ACHN (cell line): ENCODE measurements around the gene PXDN.

ENCODE experiments used
- DNase-seq: peaks from one replicate; pipeline ENCODE4 v3.0.0-alpha.2; 2015
- in situ Hi-C: cut with HindIII; loops from 2 replicates; pipeline ENCODE4 v1.10.0; 2017; ENCODE audit warnings: low sequenced_read_pairs, low pct_ligation_motif_present, low pct_unique_long_range_greater_than_20kb

PXDN gene

DNA sequence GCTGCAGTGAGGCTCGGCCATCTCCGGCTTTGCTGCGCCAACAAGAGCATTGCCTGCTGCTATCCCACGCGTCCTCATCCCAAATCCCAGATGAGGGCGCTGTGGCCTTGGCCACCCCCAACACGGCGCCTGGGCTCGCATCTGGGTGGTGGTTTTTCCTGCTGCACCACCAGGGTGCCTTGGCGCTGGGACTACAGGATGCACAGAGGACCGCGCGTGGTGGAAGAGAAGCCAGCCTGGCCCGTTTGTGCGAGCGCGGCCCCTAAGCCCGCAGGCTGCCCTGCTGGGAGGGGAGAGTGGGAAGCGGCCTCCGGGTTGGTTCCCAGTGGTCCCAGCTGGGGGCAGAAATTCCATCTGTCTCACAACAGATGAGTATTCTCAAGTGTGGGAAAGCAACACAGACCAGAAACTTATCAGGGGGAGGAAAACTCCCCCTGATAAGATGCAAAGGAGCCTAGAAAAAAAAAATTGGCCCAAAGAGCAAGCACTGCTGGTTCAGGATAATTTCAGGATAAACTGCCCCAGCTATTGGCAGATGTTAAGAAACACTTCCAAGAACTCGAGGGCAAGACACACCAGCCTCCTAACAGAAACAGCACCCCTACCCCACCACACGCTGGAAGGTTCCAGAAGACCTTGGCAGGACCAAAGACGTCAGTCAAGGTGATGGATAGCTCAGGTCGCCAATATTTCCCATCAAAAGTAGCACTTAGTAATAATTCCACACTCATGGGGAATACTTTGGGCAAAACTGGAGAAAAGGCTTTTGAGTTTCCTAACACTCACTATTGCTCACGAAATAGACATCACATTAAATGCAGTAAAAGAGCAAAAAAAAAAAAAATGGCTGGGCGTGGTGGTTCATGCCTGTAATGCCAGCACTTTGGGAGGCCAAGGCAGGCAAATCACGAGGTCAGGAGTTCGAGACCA lies 152.1 kb downstream of the PXDN start:
- DNase-seq: peak; percentile 81
- in situ Hi-C loops: loop anchor here (25.0 kb wide), 1 partner anchor 145 kb away; the partner anchor contains the start of gene PXDN

DNA sequence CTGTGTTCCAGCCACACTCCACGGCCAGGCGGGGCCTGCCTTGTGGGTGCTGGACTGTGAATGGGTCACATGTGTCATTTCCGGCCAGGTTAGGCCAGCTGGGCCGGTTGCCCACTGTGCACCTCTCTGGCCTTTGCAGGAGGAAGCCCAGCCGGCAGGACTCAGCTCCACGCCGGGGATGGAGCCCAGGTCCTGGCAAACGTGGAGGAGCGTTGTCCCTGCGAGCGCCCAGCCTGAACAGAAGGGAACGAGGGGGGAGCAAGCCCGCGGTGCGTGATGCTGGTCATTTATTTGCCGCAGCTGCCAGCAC lies 152.9 kb downstream of the PXDN start:
- in situ Hi-C loops: loop anchor here (25.0 kb wide), 1 partner anchor 146 kb away; the partner anchor contains the start of gene PXDN
- no peak for DNase-seq

DNA sequence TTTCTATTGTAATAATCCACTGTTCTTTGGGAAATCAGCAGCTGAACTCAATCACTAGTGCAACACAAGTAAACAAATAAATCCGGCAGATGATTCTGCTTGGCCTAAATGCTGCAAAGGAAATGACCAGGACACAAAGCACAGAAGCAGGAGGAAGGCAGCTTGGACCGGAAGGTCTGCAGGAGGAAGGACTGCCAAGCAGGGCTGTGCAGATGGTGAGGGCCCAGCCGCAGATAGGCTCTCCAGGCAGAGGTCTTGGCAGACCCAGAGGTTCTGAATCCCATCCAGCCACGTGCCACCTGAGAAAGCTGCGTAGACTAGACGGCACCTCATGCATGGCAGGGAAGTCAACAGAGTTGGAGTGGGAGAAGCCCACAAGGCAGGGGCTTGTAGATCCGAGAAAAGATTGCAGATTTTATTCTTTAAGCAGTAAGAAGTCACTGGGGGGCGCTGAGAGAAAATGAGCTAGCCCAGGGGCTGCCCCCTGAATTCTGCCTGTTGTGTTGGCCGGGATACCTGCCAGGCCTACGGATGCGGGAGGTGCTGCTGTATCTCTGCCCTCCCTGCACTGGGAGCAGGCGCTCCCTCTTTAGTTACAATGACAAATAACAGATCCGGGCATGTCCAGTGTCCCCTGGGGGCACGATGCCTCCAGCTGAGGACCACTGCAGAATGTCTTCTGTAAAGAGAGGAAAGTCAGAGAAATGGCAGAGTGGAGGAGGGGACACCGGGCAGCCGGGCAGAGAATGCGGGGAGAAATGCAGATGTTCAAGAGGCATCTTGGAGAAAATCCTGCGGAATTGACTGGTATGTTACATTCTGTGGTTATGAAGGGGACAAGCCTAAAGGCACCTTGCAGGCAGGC lies 153.5 kb downstream of the PXDN start:
- no peak for DNase-seq
- in situ Hi-C loops: loop anchor here (25.0 kb wide), 1 partner anchor 146 kb away; the partner anchor contains the start of gene PXDN

DNA sequence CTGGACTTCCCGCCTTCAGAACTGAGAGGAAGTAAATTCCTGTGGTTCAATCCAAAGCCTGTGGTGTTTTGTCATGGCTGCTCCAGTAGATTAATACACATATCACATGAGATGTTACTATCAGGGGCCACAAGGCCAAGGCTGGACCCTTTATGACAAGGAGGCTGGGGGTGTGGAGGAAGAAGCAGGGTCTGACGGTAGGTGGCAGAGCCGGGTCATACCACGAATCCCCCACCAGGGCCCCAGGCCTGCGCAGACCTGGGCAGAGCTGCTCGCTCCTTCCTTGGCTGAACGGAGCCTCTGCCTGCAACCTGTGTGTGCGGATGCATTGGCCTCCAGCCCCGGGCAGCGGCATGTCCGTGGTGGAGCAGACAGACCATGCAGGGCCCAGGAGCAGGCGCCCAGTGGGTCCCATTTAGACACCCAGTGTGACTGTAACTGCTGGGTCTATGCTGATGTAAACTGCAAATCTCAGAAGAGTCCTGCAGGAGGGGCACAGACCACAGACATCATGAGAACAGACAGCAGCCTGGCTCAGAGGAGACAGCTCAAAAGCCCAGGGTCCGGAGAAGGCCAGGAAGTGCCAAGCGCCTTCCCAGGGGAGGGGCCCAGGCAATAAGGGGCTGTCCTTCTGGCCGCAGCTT lies 155.2 kb downstream of the PXDN start:
- DNase-seq: peak; percentile 62
- in situ Hi-C loops: loop anchor here (25.0 kb wide), 1 partner anchor 148 kb away; the partner anchor contains the start of gene PXDN

DNA sequence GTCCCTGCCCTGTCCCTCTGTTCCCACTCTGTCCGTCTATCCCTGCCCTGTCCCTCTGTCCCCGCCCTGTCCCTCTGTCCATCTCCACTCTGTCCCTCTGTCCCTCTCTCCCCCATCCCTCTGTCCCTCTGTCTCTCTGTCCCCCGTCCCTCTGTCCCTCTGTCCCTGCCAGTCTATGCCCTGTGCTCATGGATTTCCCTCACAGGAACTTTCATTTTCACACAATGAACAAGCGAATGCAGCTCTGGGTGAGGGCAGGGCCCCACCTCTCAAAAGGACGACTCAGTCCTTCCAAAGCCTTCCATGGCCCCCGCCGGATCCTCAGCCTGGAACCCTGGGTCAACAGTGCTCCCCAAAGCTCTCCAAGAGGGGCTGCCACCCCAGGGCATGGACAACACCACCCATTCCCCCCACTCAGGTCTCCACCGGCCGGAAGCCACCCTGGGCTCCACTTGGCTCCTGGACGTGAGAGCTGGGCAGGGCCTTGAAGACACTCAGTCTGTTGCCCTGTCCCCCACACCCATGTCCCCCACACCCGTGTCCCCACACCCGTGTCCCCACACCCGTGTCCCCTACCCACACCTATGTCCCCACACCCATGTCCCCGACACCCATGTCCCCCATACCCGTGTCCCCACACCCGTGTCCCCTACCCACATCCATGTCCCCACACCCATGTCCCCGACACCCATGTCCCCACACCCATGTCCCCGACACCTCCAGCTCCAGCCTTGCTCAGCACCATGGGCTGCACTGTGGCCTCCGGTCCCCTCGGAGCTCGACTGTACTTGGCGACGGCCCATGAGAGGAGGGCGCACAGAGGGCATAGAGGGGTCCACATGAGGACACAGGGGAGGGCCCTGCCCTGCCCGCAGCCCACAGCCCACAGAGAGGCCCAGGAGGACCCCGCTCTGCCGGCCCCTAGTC lies 156.0 kb downstream of the PXDN start:
- DNase-seq: no peak
- in situ Hi-C loops: loop anchor here (25.0 kb wide), 1 partner anchor 149 kb away; the partner anchor contains the start of gene PXDN

DNA sequence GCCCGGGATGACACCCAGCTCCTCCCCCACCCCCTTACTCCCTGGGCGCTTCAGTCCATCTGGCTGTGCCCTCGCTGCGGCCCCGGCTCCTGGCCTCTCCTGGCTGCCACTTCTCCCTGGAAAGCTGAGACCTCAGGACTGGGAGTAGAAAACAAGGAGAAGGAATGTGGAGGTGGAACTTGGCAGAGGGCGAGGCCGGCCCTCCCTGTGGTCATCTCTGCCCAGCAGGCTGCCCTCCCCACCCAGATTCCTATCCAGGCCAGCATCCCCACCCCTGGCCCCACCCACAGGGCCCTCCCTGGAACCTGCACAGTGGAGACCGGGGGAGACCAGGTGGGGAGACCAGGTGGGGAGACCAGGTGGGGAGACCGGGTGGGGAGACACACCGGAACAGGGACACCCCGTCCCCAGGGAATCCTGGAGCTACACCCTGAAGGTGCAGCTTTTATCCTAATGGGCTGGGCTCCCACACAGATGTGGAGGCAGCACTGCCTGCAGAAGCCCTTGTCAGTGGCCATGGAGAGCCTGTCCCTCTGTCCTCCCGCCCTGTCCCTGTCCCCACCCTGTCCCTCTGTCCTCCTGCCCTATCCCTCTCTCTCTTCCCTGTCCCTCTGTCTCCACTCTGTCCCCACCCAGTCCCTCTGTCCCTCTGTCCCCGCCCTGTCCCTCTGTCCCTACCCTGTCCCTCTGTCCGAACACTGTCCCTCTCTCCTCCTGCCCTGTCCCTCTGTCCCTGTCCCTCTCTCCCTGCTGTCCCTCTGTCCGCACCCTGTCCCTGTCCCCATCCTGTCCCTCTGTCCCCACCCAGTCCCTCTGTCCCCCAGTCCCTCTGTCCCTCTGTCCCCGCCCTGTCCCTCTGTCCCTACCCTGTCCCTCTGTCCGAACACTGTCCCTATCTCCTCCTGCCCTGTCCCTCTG lies 157.1 kb downstream of the PXDN start:
- in situ Hi-C loops: loop anchor here (25.0 kb wide), 1 partner anchor 150 kb away; the partner anchor contains the start of gene PXDN
- peak; percentile 73 for DNase-seq

DNA sequence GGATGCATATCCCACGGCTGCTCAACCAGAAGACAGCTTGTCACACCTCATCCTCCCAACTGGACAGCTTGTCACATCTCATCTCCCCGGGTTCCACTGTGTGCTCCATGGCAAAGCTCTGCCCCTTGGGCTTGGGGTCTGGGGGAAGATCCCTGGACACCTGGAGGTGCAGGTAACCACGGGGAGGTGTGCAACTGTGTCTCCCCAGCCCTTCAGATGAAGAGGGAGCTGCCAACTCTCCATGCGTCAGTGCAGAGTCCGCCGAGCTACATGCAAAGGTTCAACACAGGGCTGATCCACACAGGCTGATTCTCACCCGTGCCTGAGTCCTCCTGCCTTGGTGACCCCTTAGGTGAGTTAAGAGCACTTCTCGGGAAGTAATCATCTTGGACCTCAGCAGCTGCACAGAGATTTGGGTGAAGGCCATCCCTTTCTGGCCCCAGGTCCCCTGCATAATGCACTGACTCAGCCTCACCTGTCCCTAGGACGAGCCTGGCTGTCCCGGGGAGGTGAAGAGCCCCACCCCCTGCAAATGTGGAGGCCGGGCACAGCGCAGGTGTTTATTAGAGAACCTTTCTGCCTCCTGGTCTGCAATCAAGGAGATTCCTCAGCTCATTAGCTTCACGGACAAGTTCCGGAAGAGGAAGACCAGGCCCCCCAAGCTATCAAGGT lies 157.9 kb downstream of the PXDN start:
- DNase-seq: no peak
- in situ Hi-C loops: loop anchor here (25.0 kb wide), 1 partner anchor 151 kb away; the partner anchor contains the start of gene PXDN

DNA sequence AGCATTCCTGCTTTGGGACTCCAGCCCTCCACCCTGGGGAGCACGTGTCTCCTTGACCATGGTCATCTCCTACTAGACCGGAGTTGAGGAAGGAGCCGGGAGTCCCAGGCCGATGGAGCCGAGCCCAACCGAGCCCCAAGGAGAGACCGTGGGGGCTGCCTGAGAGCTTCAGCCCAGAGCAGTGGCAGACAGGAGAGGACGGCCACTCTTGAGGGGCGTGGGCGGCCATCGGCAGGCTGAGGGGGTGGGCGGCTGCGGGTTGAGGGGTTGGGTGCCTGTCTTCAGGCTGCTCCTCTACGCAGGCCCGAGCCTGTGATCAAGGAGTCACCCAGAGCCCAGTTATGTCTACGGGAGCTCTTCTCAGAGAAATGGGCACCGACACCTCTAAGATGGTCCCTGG lies 158.7 kb downstream of the PXDN start:
- DNase-seq: no peak
- in situ Hi-C loops: loop anchor here (25.0 kb wide), 1 partner anchor 152 kb away; the partner anchor contains the start of gene PXDN

DNA sequence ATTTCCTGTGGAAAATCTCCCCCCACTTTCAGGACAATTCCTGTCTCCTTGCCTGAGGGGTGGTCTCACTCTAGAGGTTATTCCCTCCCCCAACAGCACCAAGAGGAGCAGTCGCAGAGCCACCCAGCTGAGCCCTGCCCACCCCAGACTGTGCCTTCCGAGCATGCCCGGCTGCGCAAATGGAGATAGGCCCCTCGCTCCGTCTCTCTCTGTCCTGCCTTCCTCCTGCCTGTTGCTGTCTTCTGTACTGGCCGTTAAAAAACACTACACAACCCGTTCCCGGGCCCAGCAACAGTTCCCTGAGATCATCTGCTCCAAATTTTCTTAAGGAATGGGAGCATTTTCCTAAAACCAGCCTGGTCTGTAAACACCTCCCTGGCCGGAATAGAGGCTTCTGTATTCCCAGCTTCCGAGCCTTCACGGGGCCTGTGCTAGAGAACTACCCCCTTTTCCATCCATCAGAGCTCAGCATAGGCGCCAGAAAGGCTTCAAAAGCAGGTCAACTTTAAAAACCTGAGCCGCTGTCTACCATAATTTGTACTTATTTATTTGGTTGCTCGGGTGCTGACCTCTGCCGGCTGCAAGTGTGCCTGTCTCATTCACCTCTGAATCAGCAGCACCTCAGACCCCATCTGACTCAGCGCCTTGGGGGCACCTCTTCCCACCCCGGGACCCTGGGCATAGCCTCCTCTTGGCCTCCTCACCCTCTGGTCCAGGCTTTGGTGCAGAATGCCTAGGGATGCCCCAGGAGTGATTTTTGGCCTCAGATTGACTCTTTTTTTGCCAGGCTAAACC lies 159.4 kb downstream of the PXDN start:
- DNase-seq: peak; percentile 68
- in situ Hi-C loops: loop anchor here (25.0 kb wide), 1 partner anchor 152 kb away; the partner anchor contains the start of gene PXDN

DNA sequence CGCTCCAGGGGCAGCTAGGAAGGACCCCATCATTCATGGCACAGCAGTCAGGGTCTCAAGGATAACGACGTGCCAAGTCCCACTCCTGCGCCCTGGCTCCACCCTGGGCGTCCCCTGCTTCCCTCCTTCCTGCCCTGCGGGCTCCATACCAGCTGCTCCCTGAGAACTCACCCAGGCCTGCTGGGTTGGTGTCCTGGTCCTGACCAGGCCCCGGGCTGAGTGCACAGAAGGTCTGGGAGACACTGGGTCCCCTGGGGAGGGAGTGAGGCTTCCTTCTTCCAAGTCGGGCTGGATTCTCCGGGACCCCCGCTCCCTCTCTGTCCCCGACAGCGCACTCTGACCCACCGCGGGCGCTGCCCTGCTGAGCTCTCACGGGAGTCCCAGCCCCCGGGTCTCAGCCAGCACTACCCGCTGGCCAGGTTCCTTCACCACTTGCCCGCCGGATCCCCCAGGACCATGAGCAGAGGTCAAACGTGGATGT lies 160.2 kb downstream of the PXDN start:
- in situ Hi-C loops: loop anchor here (25.0 kb wide), 1 partner anchor 153 kb away; the partner anchor contains the start of gene PXDN
- DNase-seq: no peak

DNA sequence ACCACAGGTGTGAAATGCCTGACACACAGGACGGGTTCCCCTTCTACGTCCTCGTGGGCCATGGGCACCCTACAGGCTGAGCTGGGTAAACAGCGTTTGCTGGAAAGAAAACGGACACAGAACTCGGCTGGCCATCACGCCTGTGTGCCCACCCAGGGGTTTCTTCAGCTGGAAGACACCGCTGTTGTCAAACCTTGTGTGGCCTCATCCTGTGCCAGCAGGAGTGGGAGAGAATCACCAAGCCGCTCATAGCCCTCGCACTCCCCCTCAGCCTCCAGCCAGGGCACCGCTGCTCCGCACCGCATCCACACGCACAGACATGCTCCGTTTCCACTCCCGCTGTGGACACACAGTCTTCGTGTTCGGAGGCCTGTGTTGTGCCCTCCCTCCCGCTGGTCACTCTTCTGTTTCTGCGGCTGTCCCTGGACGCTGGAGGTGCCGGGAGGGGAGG lies 161.4 kb downstream of the PXDN start:
- in situ Hi-C loops: loop anchor here (25.0 kb wide), 1 partner anchor 154 kb away; the partner anchor contains the start of gene PXDN
- no peak for DNase-seq

DNA sequence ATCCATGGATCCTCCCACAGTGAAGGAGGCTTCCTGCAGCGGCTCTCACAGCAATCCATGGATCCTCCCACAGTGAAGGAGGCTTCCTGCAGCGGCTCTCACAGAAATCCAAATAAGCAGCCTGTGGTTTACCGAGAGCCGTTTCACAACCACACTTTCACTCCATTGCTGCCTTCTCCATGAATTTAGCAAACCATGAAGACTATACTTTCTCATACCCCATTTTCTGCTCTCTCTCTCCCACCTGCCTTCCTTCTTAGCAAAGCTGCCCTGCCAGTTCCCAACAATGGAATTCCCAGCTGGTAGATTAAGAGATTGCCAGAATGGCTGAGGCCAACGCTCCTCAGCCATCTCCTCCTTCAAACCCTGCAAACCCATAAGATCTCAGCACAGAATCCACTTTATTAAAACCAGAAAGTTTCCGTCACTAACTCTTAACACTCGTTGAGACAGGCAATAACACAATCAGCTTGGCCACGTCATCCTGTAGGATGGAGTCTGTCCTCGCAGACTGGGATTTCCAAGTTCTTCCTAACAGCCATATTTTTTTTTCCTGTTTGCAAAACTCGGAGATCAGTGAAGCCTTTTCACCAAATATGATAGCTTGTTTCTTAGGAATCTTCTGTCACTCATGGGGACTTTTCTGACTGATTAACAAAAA lies 162.2 kb downstream of the PXDN start:
- in situ Hi-C loops: loop anchor here (25.0 kb wide), 1 partner anchor 155 kb away; the partner anchor contains the start of gene PXDN
- no peak for DNase-seq
